Fibroblast of lung (primary cell): ENCODE measurements around the gene ARHGAP12. TPM values are rescaled to one million over a fixed set of nuclear protein-coding genes. Genes with fewer than 3 reads are reported as not detected.
A peak's percentile ranks its signal among the peaks of the same experiment; 100 is the strongest.

Experiments
- DNase-seq, 2 donors: peaks; one replicate each; pipeline versions ENCODE4 v3.0.0 to v3.0.0-alpha.2; 2010; ENCODE audit warnings: low read depth in 2 of 2
- H2AFZ ChIP-seq: 2 replicates; pipeline ENCODE4 v1.5.1; 2012; ENCODE audit warnings: low read length, control low read depth, inconsistent platforms
- H3K27ac ChIP-seq: 2 replicates; pipeline ENCODE4 v1.5.1; 2011; ENCODE audit warnings: low read length, control low read depth; ENCODE audit not compliant: insufficient read depth
- H3K27me3 ChIP-seq: 2 replicates; pipeline ENCODE4 v1.5.1; 2011; ENCODE audit warnings: mild to moderate bottlenecking, low read length; ENCODE audit not compliant: control insufficient read depth, insufficient read depth
- H3K36me3 ChIP-seq: 2 replicates; pipeline ENCODE4 v1.5.1; 2011; ENCODE audit warnings: low read length; ENCODE audit not compliant: control insufficient read depth, insufficient read depth
- H3K4me1 ChIP-seq: 2 replicates; pipeline ENCODE4 v1.5.1; 2011; ENCODE audit warnings: low read length; ENCODE audit not compliant: control insufficient read depth, insufficient read depth; ENCODE audit errors: extremely low read depth
- H3K4me2 ChIP-seq: 2 replicates; pipeline ENCODE4 v1.5.1; 2011; ENCODE audit warnings: low read length, control low read depth; ENCODE audit not compliant: insufficient read depth; ENCODE audit errors: extremely low read depth
- H3K4me3 ChIP-seq, 4 experiments: fragments of 200-600 bp in 1 of 4; sonication (generic) in 1 of 4; replicated peaks in 1 of 4; 2 replicates each; pipeline ENCODE4 v1.5.1; 2011 to 2016; ENCODE audit warnings: low read length in 4 of 4, low read depth in 3 of 4, mild to moderate bottlenecking in 3 of 4, control low read depth in 2 of 4, inconsistent platforms in 1 of 4, mixed read lengths in 1 of 4; ENCODE audit not compliant: insufficient read depth in 1 of 4; ENCODE audit errors: control extremely low read depth in 1 of 4
- H3K79me2 ChIP-seq: 2 replicates; pipeline ENCODE4 v1.5.1; 2012; ENCODE audit warnings: mild to moderate bottlenecking, low read length, inconsistent platforms; ENCODE audit not compliant: control insufficient read depth, insufficient read depth
- H3K9ac ChIP-seq: 2 replicates; pipeline ENCODE4 v1.5.1; 2011; ENCODE audit warnings: mild to moderate bottlenecking, low read length, control low read depth; ENCODE audit not compliant: insufficient read depth
- H3K9me3 ChIP-seq: 2 replicates; pipeline ENCODE4 v1.5.1; 2012; ENCODE audit warnings: low read depth, low read length; ENCODE audit not compliant: control insufficient read depth, insufficient read depth
- H4K20me1 ChIP-seq: 2 replicates; pipeline ENCODE4 v1.5.1; 2011; ENCODE audit warnings: low read length; ENCODE audit not compliant: control insufficient read depth, insufficient read depth; ENCODE audit errors: extremely low read depth
- CTCF ChIP-seq, 2 donors: IDR thresholded peaks in 1 of 2; conservative IDR thresholded peaks in 1 of 2; 1 replicate in 1 of 2; 2 replicates in 1 of 2; pipeline ENCODE4 v1.5.1; 2011 to 2012; ENCODE audit warnings: low read length in 2 of 2, control low read depth in 1 of 2, inconsistent platforms in 1 of 2, low read depth in 1 of 2, mild to moderate bottlenecking in 1 of 2
- EZH2 ChIP-seq: IDR thresholded peaks from 2 replicates; pipeline ENCODE4 v1.5.1; 2012; ENCODE audit warnings: low read length, control low read depth, mild to moderate bottlenecking; ENCODE audit errors: missing control alignments
- polyA plus RNA-seq, 2 donors: library from polyadenylated mRNA; depleted of rRNA in 1 of 2; stranded (reverse) in 1 of 2; unstranded in 1 of 2; fragments of >200 nt; gene quantifications; 2 replicates each; pipeline ENCODE4 v1.2.1, GENCODE V29; 2011 to 2012; ENCODE audit warnings: missing spikeins in 1 of 2
- total RNA-seq: library from RNA; depleted of rRNA; stranded (reverse); fragments of >200 nt; gene quantifications from 2 replicates; pipeline ENCODE4 v1.2.1, GENCODE V29; 2014

Gene ARHGAP12
- total and polyA plus RNA-seq, 2 donors (not counting 1 experiment from before 2014, with no cell fraction given), result 24.0 to 63.1 TPM

- no peak overlapping the region for H3K27ac ChIP-seq
- H3K4me2 ChIP-seq, result no peak overlapping the region
- no peak overlapping the region for H3K4me3 ChIP-seq
- no peak for TF ChIP-seq CTCF (conservative IDR thresholded peaks at IDR 0.05 in 1 of 2, IDR thresholded peaks at IDR 0.05 in 1 of 2; ENCODE audit: low read depth in 1 of 2, low read length in 2 of 2)
- TF ChIP-seq EZH2, result no peak
- no peaks in the 10 kb centered on the region for H3K27me3 ChIP-seq
- no peaks in the 10 kb centered on the region for H3K9me3 ChIP-seq
- H3K36me3 ChIP-seq, result no peaks in the 10 kb centered on the region
- H3K9ac ChIP-seq, result no peak overlapping the region
- H4K20me1 ChIP-seq, result no peaks in the 10 kb centered on the region
- no peak overlapping the region for H2AFZ ChIP-seq
- peak in 1 of 2 donors; percentile 34 for DNase-seq
- peaks cover 5% of the 10 kb centered on the region for H3K79me2 ChIP-seq
- no peaks in the 10 kb centered on the region for H3K4me1 ChIP-seq
Observed at GRCh38 chr10:31804352-31804810, 124.2 kb downstream of the ARHGAP12 start.

- H3K4me3 ChIP-seq, result no peak overlapping the region
- peak in 1 of 2 donors; percentile 59 for DNase-seq
- no peak overlapping the region for H3K4me2 ChIP-seq
- H3K9me3 ChIP-seq, result no peaks in the 10 kb centered on the region
- no peaks in the 10 kb centered on the region for H4K20me1 ChIP-seq
- H3K27ac ChIP-seq, result no peak overlapping the region
- no peaks in the 10 kb centered on the region for H3K4me1 ChIP-seq
- TF ChIP-seq EZH2 (no peak), CTCF (conservative IDR thresholded peaks at IDR 0.05 in 1 of 2, IDR thresholded peaks at IDR 0.05 in 1 of 2; ENCODE audit: low read depth in 1 of 2, low read length in 2 of 2) (no peak)
- no peak overlapping the region for H2AFZ ChIP-seq
- no peaks in the 10 kb centered on the region for H3K36me3 ChIP-seq
- H3K79me2 ChIP-seq, result peaks cover 5% of the 10 kb centered on the region
- H3K27me3 ChIP-seq, result no peaks in the 10 kb centered on the region
- no peak overlapping the region for H3K9ac ChIP-seq
Observed at GRCh38 chr10:31803606-31804351, 124.9 kb downstream of the ARHGAP12 start.

- H4K20me1 ChIP-seq, result no peaks in the 10 kb centered on the region
- H3K27me3 ChIP-seq, result no peaks in the 10 kb centered on the region
- no peak overlapping the region for H3K9ac ChIP-seq
- no peak overlapping the region for H2AFZ ChIP-seq
- DNase-seq, result no peak
- H3K4me2 ChIP-seq, result no peak overlapping the region
- H3K4me3 ChIP-seq, result no peak overlapping the region
- H3K36me3 ChIP-seq, result no peaks in the 10 kb centered on the region
- no peaks in the 10 kb centered on the region for H3K79me2 ChIP-seq
- no peaks in the 10 kb centered on the region for H3K4me1 ChIP-seq
- H3K27ac ChIP-seq, result no peak overlapping the region
- TF ChIP-seq EZH2 (no peak), CTCF (conservative IDR thresholded peaks at IDR 0.05 in 1 of 2, IDR thresholded peaks at IDR 0.05 in 1 of 2; ENCODE audit: low read depth in 1 of 2, low read length in 2 of 2) (no peak)
- no peaks in the 10 kb centered on the region for H3K9me3 ChIP-seq
Observed at GRCh38 chr10:31799181-31799580, 129.4 kb downstream of the ARHGAP12 start.
